ENCODE data around the gene CUEDC2. TPM values are rescaled to one million over a fixed set of nuclear protein-coding genes. Genes with fewer than 3 reads are reported as not detected.

Gene CUEDC2
- total RNA-seq, 2 donors from 2014 or later, result 70.2 to 81.7 TPM

DNA sequence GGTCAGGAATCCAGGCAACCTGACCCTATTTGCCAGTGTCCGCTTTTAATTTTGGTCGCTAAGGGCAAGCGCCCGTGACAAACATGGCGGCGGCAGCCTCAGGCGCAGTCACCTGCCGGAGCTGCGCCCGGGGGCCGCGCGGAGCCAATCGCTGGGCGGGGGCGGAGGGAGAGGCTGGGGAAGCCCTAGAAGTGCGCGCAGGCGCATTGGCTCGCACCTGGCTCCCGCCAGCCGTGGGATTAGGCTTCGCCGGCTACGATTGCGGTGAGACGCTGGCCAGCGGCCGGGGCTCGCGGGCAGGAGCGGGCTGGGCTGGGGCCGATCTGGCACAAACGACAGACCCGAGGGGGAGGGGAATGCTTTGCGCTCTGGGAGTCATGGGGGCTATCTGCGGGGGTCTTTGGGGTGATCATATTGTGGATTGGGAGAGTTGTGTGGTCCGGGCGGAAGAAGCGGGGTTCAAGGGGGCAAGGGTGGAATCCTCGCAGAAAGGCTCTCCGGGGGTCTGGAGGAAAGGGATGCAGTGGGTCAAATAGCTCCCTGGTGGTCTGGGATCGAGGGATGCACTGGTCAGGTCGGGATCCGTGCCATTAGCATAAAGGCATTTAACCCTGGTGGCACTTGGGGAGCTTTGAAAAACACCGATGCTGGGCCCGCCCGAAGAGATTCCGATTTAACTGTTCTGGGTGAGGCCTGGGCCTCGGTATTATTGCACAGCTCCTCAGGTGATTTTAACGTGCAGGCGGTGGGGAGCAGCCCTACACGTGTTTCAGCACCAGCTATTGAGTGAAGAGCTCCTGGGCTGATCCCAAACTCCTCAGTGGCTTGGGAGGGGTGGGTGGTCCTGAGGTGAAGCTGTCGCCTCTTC is 29.0 kb upstream of the CUEDC2 start:
- 4% methylated on average over 54 of the region's 54 CpGs for WGBS

GRCh38 chr10:102460836-102461186 is 28.4 kb upstream of the CUEDC2 start:
- H3K36me3 ChIP-seq, result no peaks in the 10 kb centered on the region
- DNase-seq (ENCODE audit: low spot score), result no peak
- peaks cover 5% of the 10 kb centered on the region for H3K4me1 ChIP-seq (replicated peaks)
- 5% methylated on average over 8 of the region's 8 CpGs for WGBS
- intact Hi-C loops (cut with DNase I), result no loop called here
- TF ChIP-seq POLR2AphosphoS5 (IDR thresholded peaks at IDR 0.05), result no peak
- no peak for TF ChIP-seq POLR2A (IDR thresholded peaks at IDR 0.05)
- TF ChIP-seq CTCF (IDR thresholded peaks at IDR 0.05), result no peak
- H3K4me3 ChIP-seq, result peak overlapping the region; percentile 37 to 48
- peak overlapping the region in 1 of 2 donors; percentile 49 for H3K27ac ChIP-seq
- no peaks in the 10 kb centered on the region for H3K27me3 ChIP-seq (replicated peaks; ENCODE audit: insufficient read depth)
- no peaks in the 10 kb centered on the region for H3K9me3 ChIP-seq

More for the DNA sequence above, 29.0 kb upstream of the CUEDC2 start:
- TF ChIP-seq CTCF (IDR thresholded peaks at IDR 0.05) (peak in 1 of 4 experiments; percentile 9), POLR2A (IDR thresholded peaks at IDR 0.05) (peak; percentile 52), POLR2AphosphoS5 (IDR thresholded peaks at IDR 0.05) (peak; percentile 97)
- Histone ChIP-seq H3K27ac (peak overlapping the region in 1 of 2 donors; percentile 49), H3K4me3 (peak overlapping the region; percentile 37 to 48), H3K36me3 (no peaks in the 10 kb centered on the region), H3K27me3 (replicated peaks; ENCODE audit: insufficient read depth) (no peaks in the 10 kb centered on the region), H3K4me1 (replicated peaks) (peaks cover 5% of the 10 kb centered on the region), H3K9me3 (no peaks in the 10 kb centered on the region)
- intact Hi-C loops (cut with DNase I), result no loop called here
- DNase-seq (ENCODE audit: low spot score), result peak; percentile 92

DNA sequence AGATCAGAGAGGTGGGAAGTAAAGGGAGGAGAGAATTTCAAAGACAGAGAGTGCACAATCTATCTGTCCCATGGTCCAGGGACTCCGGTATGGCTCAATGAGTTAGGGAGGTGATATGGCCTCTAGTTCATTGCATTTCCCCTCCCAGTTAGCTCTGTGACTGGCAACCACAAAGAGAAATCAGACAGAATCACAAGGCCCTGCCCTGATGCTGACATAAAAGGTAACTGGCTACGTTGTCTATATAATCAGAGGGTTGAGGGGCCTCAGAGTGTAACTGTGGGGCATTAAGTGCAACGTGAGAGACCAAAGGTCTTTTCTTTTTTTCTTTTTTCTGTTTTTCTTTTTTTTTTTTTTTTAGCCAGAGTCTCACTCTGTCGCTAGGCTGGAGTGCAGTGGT is 26.3 kb upstream of the CUEDC2 start:
- H3K36me3 ChIP-seq, result no peaks in the 10 kb centered on the region
- TF ChIP-seq POLR2A (IDR thresholded peaks at IDR 0.05) (no peak), CTCF (IDR thresholded peaks at IDR 0.05) (no peak), POLR2AphosphoS5 (IDR thresholded peaks at IDR 0.05) (no peak)
- no peaks in the 10 kb centered on the region for H3K27me3 ChIP-seq (replicated peaks; ENCODE audit: insufficient read depth)
- no peak overlapping the region for H3K27ac ChIP-seq
- 77% methylated on average over 4 of the region's 4 CpGs for WGBS
- peaks cover 5% of the 10 kb centered on the region for H3K4me1 ChIP-seq (replicated peaks)
- H3K4me3 ChIP-seq, result no peak overlapping the region
- intact Hi-C loops (cut with DNase I), result no loop called here
- no peaks in the 10 kb centered on the region for H3K9me3 ChIP-seq
- no peak for DNase-seq (ENCODE audit: low spot score)

DNA sequence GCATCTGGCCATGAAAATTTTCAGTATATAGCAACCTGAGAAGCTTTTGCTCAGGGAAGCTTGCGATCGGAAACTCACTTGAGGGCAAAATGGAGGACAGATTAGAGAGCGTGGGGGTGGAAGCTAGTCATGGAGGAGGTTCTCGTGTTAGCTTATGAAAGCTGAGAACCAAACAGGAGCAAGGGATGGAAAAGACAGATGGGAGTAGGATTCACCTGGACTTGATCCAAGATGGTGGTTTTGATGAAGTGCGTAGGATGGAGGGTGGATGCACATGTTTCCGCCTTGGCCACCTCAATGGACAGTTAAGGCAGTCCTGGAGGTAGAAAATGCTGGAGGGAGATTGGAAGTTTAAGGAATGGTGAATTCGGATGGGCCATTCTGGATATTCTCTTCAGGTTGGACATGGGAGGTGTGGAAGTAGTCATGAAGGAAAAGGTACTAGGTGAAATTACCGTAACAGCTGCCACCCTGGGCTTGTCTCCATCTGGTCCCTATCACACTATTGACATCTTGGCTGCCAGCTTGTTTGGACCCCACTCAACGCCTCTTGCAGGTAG is 25.3 kb upstream of the CUEDC2 start:
- Histone ChIP-seq H3K4me3 (no peak overlapping the region), H3K27me3 (replicated peaks; ENCODE audit: insufficient read depth) (no peaks in the 10 kb centered on the region), H3K27ac (no peak overlapping the region), H3K4me1 (replicated peaks) (peaks cover 5% of the 10 kb centered on the region), H3K36me3 (no peaks in the 10 kb centered on the region), H3K9me3 (no peaks in the 10 kb centered on the region)
- WGBS, result 78% methylated on average over 9 of the region's 9 CpGs
- intact Hi-C loops (cut with DNase I), result no loop called here
- TF ChIP-seq POLR2AphosphoS5 (IDR thresholded peaks at IDR 0.05), result no peak
- no peak for TF ChIP-seq POLR2A (IDR thresholded peaks at IDR 0.05)
- TF ChIP-seq CTCF (IDR thresholded peaks at IDR 0.05), result no peak
- no peak for DNase-seq (ENCODE audit: low spot score)

Data from prostate gland (tissue), 2 donors.